SK-N-SH (cell line): ENCODE results near the gene PPM1E.

Experiments
- CTCF ChIP-seq: fragments of 200-600 bp; sonication (generic); IDR thresholded peaks from 2 replicates; pipeline ENCODE4 v1.6.1; 2017; ENCODE audit warnings: antibody characterized with exemption, mild to moderate bottlenecking, moderate library complexity
- EP300 ChIP-seq, 2 experiments: IDR thresholded peaks; 2 replicates each; pipeline versions ENCODE4 v1.4.0 to v1.6.1; 2012; ENCODE audit warnings: borderline replicate concordance in 1 of 2, low read depth in 1 of 2, low read length in 1 of 2
- EZH2phosphoT487 ChIP-seq: fragments of 200-600 bp; sonication (generic); IDR thresholded peaks from 2 replicates; pipeline ENCODE4 v1.6.1; 2017; ENCODE audit warnings: low read depth, mixed run types, mild to moderate bottlenecking, antibody characterized with exemption, moderate library complexity, borderline replicate concordance
- FOXM1 ChIP-seq: IDR thresholded peaks from 2 replicates; pipeline ENCODE4 v1.4.0; 2012; ENCODE audit warnings: low read depth, mild to moderate bottlenecking
- JUND ChIP-seq: IDR thresholded peaks from 2 replicates; pipeline ENCODE4 v1.4.0; 2012
- NRF1 ChIP-seq: IDR thresholded peaks from 2 replicates; pipeline ENCODE4 v1.6.1; 2012; ENCODE audit warnings: low read depth, mild to moderate bottlenecking, low read length
- POLR2AphosphoS5 ChIP-seq: IDR thresholded peaks from 2 replicates; pipeline ENCODE4 v1.6.1; 2012; ENCODE audit warnings: low read depth, low read length
- SIN3A ChIP-seq: IDR thresholded peaks from 2 replicates; pipeline ENCODE4 v1.6.1; 2012; ENCODE audit warnings: low read depth, mild to moderate bottlenecking, low read length, moderate library complexity, borderline replicate concordance
- SMC3 ChIP-seq: IDR thresholded peaks from 2 replicates; pipeline ENCODE4 v1.6.1; 2012; ENCODE audit warnings: low read depth, low read length, improper control_type of control experiment
- TCF12 ChIP-seq: IDR thresholded peaks from 2 replicates; pipeline ENCODE4 v1.4.0; 2012
- USF2 ChIP-seq: fragments of 150-350 bp; IDR thresholded peaks from 2 replicates; pipeline ENCODE4 v1.6.1; 2017; ENCODE audit warnings: antibody characterized with exemption, low read length, low read depth, borderline replicate concordance
- YY1 ChIP-seq: IDR thresholded peaks from 2 replicates; pipeline ENCODE4 v1.4.0; 2012; ENCODE audit warnings: low read depth, mild to moderate bottlenecking

GRCh38 chr17:59026176-59026939 is 270.7 kb downstream of the PPM1E start:
- TF ChIP-seq YY1 (no peak), POLR2AphosphoS5 (no peak), CTCF (no peak), FOXM1 (no peak), NRF1 (no peak), USF2 (no peak), JUND (no peak), TCF12 (no peak), EP300 (IDR thresholded peaks at IDR 0.05; ENCODE audit: borderline replicate concordance in 1 of 2, low read depth in 1 of 2, low read length in 1 of 2) (no peak), SIN3A (no peak), EZH2phosphoT487 (no peak), SMC3 (no peak)
